Natural killer cell (primary cell): ENCODE results near the gene AXIN1. TPM values are rescaled to one million over a fixed set of nuclear protein-coding genes. Genes with fewer than 3 reads are reported as not detected.
A peak's percentile ranks its signal among the peaks of the same experiment; 100 is the strongest.

ENCODE experiments used
- ATAC-seq, 3 donors: fragments of 150-1000 bp in 2 of 3; fragments of 200-7000 bp in 1 of 3; cut with Tn5 transposase; 1 replicate in 1 of 3; 2 replicates in 2 of 3; pipeline ENCODE4 v1.10.0; 2021; ENCODE audit warnings: mild to moderate bottlenecking in 2 of 3, moderate library complexity in 2 of 3
- DNase-seq, 2 donors: peaks; one replicate each; pipeline versions ENCODE4 v3.0.0 to v3.0.0-alpha.2; 2013 to 2021; ENCODE audit warnings: mixed read lengths in 1 of 2
- H3K27ac ChIP-seq: one replicate; pipeline ENCODE4 v1.5.1; 2013; ENCODE audit warnings: mild to moderate bottlenecking, low read length
- H3K27me3 ChIP-seq: one replicate; pipeline ENCODE4 v1.6.1; 2013; ENCODE audit warnings: low read length; ENCODE audit not compliant: control insufficient read depth, insufficient read depth
- H3K36me3 ChIP-seq: one replicate; pipeline ENCODE4 v1.6.1; 2013; ENCODE audit warnings: low read length; ENCODE audit not compliant: control insufficient read depth, insufficient read depth
- H3K4me1 ChIP-seq: one replicate; pipeline ENCODE4 v1.6.1; 2013; ENCODE audit warnings: low read length; ENCODE audit not compliant: control insufficient read depth, insufficient read depth
- H3K4me3 ChIP-seq: one replicate; pipeline ENCODE4 v1.5.1; 2013; ENCODE audit warnings: low read length
- H3K9me3 ChIP-seq: one replicate; pipeline ENCODE4 v1.6.1; 2013; ENCODE audit warnings: low read length; ENCODE audit not compliant: control insufficient read depth, insufficient read depth
- H3K27ac Mint-ChIP-seq, 2 donors: one replicate each; pipeline ENCODE4 v1.8.0; 2022; ENCODE audit warnings: mild to moderate bottlenecking in 2 of 2, mixed read lengths in 2 of 2, moderate library complexity in 1 of 2
- H3K27me3 Mint-ChIP-seq, 2 donors: one replicate each; pipeline ENCODE4 v1.8.0; 2022; ENCODE audit warnings: low read depth in 2 of 2, mixed read lengths in 2 of 2
- H3K36me3 Mint-ChIP-seq: one replicate; pipeline ENCODE4 v1.8.0; 2022; ENCODE audit warnings: mixed read lengths
- H3K4me1 Mint-ChIP-seq, 2 donors: one replicate each; pipeline ENCODE4 v1.8.0; 2022; ENCODE audit warnings: mixed read lengths in 2 of 2
- H3K4me3 Mint-ChIP-seq: one replicate; pipeline ENCODE4 v1.8.0; 2022; ENCODE audit warnings: mild to moderate bottlenecking, moderate library complexity, mixed read lengths
- H3K9me3 Mint-ChIP-seq, 2 donors: one replicate each; pipeline ENCODE4 v1.8.0; 2022; ENCODE audit warnings: mixed read lengths in 2 of 2
- WGBS: methylation state at CpG from one replicate; pipeline ENCODE4 v1.1.7; 2013; ENCODE audit warnings: missing lambda C conversion rate; ENCODE audit not compliant: insufficient coverage; 5-methylcytosine and 5-hydroxymethylcytosine counted together
- intact Hi-C: fragments of 100-400 bp; cut with micrococcal nuclease; formaldehyde crosslinking; loops from one replicate; pipeline ENCODE4 v1.14.2; 2022
- total RNA-seq, 4 donors: library from RNA; stranded (reverse); fragments of 120-200 nt in 1 of 4; gene quantifications; one replicate each; pipeline versions ENCODE4 v1.2.3 to v1.2.4, GENCODE V29; 2013 to 2022
- TF ChIP-seq, protein P1 (sequence below): fragments of 200-600 bp; IDR thresholded peaks from one replicate; pipeline ENCODE4 v1.8.0; 2022; ENCODE audit warnings: antibody characterized with exemption

Gene AXIN1
- total RNA-seq, 3 donors from 2014 or later (not counting 1 experiment from before 2014, with no cell fraction given): 100 to 122 (median 106) TPM

- intact Hi-C loops: loop anchor here (1.0 kb wide), 1 partner anchor 58 kb away; no protein-coding TSS in a partner anchor
- Histone ChIP-seq H3K4me3 (no peak overlapping the region), H3K36me3 (peaks cover 43% of the 10 kb centered on the region), H3K4me1 (peaks cover 40% of the 10 kb centered on the region), H3K27ac (no peak overlapping the region), H3K27me3 (no peaks in the 10 kb centered on the region), H3K9me3 (no peaks in the 10 kb centered on the region)
- H3K27me3 Mint-ChIP-seq: no peaks in the 10 kb centered on the region
- ATAC-seq (peak in 2 of 3 donors; percentile 42 to 48), DNase-seq (peak in 1 of 2 donors; percentile 50)
- H3K36me3 Mint-ChIP-seq: no peaks in the 10 kb centered on the region
- H3K4me1 Mint-ChIP-seq: peaks cover 39 to 42% of the 10 kb centered on the region in 2 donors
- H3K9me3 Mint-ChIP-seq: no peaks in the 10 kb centered on the region
- H3K27ac Mint-ChIP-seq: peak overlapping the region in 1 of 2 donors; percentile 48
- H3K4me3 Mint-ChIP-seq: no peak overlapping the region
- WGBS: 89% methylated on average over 43 of the region's 43 CpGs
- TF ChIP-seq, protein P1, sequence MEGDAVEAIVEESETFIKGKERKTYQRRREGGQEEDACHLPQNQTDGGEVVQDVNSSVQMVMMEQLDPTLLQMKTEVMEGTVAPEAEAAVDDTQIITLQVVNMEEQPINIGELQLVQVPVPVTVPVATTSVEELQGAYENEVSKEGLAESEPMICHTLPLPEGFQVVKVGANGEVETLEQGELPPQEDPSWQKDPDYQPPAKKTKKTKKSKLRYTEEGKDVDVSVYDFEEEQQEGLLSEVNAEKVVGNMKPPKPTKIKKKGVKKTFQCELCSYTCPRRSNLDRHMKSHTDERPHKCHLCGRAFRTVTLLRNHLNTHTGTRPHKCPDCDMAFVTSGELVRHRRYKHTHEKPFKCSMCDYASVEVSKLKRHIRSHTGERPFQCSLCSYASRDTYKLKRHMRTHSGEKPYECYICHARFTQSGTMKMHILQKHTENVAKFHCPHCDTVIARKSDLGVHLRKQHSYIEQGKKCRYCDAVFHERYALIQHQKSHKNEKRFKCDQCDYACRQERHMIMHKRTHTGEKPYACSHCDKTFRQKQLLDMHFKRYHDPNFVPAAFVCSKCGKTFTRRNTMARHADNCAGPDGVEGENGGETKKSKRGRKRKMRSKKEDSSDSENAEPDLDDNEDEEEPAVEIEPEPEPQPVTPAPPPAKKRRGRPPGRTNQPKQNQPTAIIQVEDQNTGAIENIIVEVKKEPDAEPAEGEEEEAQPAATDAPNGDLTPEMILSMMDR: no peak
These were observed 48.6 kb downstream of the AXIN1 start for GRCh38 chr16:303760-304505.

DNA sequence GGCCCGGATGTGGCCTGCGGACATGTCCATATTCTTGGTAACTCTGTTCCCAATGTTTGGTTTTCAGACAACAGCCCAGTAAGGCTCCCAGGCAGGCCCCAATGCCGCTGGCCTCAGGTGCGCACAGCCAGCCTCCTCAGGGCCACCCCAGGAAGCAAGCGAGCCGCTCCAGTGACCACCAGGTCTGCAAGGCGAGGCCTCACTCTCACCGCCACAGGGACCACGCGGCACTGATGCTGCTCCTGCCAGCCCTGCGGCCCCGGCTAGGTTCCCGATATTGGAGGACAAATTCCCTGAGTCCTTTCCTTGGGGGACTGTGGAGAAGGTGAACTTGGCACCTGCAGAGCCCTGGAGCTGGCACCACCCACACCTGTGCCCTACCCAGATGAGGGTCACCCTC is 50.6 kb downstream of the AXIN1 start:
- H3K9me3 Mint-ChIP-seq: no peaks in the 10 kb centered on the region
- H3K27me3 Mint-ChIP-seq: no peaks in the 10 kb centered on the region
- no peak for ATAC-seq
- no peak overlapping the region for H3K27ac ChIP-seq
- H3K4me1 ChIP-seq: peaks cover 20% of the 10 kb centered on the region
- peaks cover 19 to 22% of the 10 kb centered on the region in 2 donors for H3K4me1 Mint-ChIP-seq
- H3K4me3 ChIP-seq: no peak overlapping the region
- no peaks in the 10 kb centered on the region for H3K9me3 ChIP-seq
- DNase-seq: no peak
- intact Hi-C loops: no loop called here
- TF ChIP-seq, protein P1: no peak
- no peaks in the 10 kb centered on the region for H3K36me3 Mint-ChIP-seq
- WGBS: 96% methylated on average over 13 of the region's 13 CpGs
- H3K27me3 ChIP-seq: no peaks in the 10 kb centered on the region
- H3K36me3 ChIP-seq: peaks cover 42% of the 10 kb centered on the region
- no peak overlapping the region for H3K4me3 Mint-ChIP-seq
- H3K27ac Mint-ChIP-seq: no peak overlapping the region

GRCh38 chr16:301235-301634 is 51.3 kb downstream of the AXIN1 start:
- ATAC-seq: no peak
- WGBS: 94% methylated on average over 6 of the region's 6 CpGs
- H3K36me3 ChIP-seq: peaks cover 43% of the 10 kb centered on the region

More at GRCh38 chr16:301235-301634, 51.3 kb downstream of the AXIN1 start:
- TF ChIP-seq, protein P1: no peak
- intact Hi-C loops: no loop called here
- H3K27me3 Mint-ChIP-seq: no peaks in the 10 kb centered on the region
- DNase-seq: no peak
- no peak overlapping the region for H3K27ac Mint-ChIP-seq
- H3K9me3 Mint-ChIP-seq: no peaks in the 10 kb centered on the region
- no peaks in the 10 kb centered on the region for H3K9me3 ChIP-seq
- H3K4me1 Mint-ChIP-seq: peaks cover 12 to 15% of the 10 kb centered on the region in 2 donors
- H3K27ac ChIP-seq: no peak overlapping the region
- H3K4me1 ChIP-seq: peaks cover 13% of the 10 kb centered on the region
- H3K4me3 Mint-ChIP-seq: no peak overlapping the region
- no peaks in the 10 kb centered on the region for H3K36me3 Mint-ChIP-seq
- H3K4me3 ChIP-seq: no peak overlapping the region
- H3K27me3 ChIP-seq: no peaks in the 10 kb centered on the region
